HG03135 (cell line): ENCODE measurements around the gene DPYD.

Source experiments
- ATAC-seq: cut with Tn5 transposase; IDR thresholded peaks from one replicate; pipeline ENCODE4 v1.9.1; 2021; ENCODE audit warnings: mild to moderate bottlenecking, moderate library complexity; ENCODE audit not compliant: unreplicated experiment

The DPYD gene

GRCh38 chr1:97163591-97164275 lies 757.1 kb downstream of the DPYD start:
- peak; percentile 65 for ATAC-seq

GRCh38 chr1:97160818-97161217 lies 760.0 kb downstream of the DPYD start:
- ATAC-seq, result no peak

GRCh38 chr1:97159342-97159741 lies 761.5 kb downstream of the DPYD start:
- no peak for ATAC-seq

GRCh38 chr1:97158691-97159096 lies 762.1 kb downstream of the DPYD start:
- ATAC-seq, result no peak

GRCh38 chr1:97157991-97158390 lies 762.8 kb downstream of the DPYD start:
- ATAC-seq, result no peak

- no peak for ATAC-seq
Measured at GRCh38 chr1:97151651-97152050, 769.2 kb downstream of the DPYD start.

- ATAC-seq, result no peak
Measured at GRCh38 chr1:97145321-97145956, 775.4 kb downstream of the DPYD start.

- no peak for ATAC-seq
Measured at GRCh38 chr1:97144527-97144926, 776.3 kb downstream of the DPYD start.

GRCh38 chr1:97143236-97143882 lies 777.5 kb downstream of the DPYD start:
- no peak for ATAC-seq

GRCh38 chr1:97140611-97141010 lies 780.2 kb downstream of the DPYD start:
- ATAC-seq, result no peak

GRCh38 chr1:97139512-97139911 lies 781.3 kb downstream of the DPYD start:
- ATAC-seq, result no peak

- ATAC-seq, result peak; percentile 29
Measured at GRCh38 chr1:97138515-97139032, 782.3 kb downstream of the DPYD start.

- ATAC-seq, result peak; percentile 98
Measured at GRCh38 chr1:97137862-97138514, 782.8 kb downstream of the DPYD start.

- no peak for ATAC-seq
Measured at GRCh38 chr1:97136996-97137395, 783.8 kb downstream of the DPYD start.

- ATAC-seq, result no peak
Measured at GRCh38 chr1:97135972-97136371, 784.9 kb downstream of the DPYD start.

- no peak for ATAC-seq
Measured at GRCh38 chr1:97128426-97128825, 792.4 kb downstream of the DPYD start.

- ATAC-seq, result no peak
Measured at GRCh38 chr1:97123717-97124431, 797.0 kb downstream of the DPYD start.

- ATAC-seq, result no peak
Measured at GRCh38 chr1:97120806-97121205, 800.0 kb downstream of the DPYD start.

GRCh38 chr1:97119260-97120158 lies 801.3 kb downstream of the DPYD start:
- no peak for ATAC-seq

GRCh38 chr1:97114842-97115241 lies 806.0 kb downstream of the DPYD start:
- no peak for ATAC-seq
